ENCODE data around the gene RPLP2.

The RPLP2 gene

DNA sequence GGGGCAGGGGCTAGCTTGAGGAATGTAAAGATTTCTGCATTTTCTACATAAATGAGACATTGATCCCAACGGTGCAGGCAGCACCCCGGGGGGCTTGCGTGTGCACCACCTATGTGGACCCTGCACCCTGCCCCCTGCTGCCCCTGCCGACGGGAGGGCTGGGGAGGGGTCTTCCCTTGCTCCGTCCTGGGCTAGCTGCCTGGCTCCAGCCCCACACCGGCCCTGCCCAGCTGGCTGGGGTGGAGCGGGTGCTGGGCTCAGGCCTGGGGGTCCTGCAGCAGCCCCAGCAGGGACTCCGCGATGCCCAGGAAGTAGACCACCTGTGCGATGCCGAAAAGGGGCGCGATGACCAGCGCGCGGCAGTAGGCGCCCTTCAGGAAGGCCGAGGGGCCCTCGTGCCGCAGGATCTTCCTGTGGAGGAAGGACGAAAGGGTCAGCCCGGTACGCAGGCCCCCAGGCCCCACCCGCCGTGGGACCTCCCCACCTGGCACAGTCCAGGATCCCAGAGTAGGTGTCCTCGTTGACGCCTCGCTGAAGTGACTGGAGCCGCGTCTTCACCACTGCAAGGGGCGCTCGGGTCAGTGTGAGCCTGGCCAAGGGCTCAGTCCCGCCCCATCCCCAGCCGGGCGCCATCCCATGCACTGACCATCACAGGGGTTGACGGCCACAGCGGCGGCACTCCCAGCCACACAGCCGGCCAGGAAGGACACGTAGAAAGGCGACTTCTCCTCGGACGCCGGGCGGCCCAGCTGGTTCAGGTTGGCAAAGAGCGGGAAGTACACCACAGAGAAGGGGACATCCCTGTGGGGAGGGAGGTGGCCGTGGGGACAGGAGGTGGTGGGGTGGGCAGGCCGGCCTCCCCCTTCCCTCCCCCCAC, 17.9 kb upstream of the RPLP2 start:
- TF ChIP-seq, protein P1, sequence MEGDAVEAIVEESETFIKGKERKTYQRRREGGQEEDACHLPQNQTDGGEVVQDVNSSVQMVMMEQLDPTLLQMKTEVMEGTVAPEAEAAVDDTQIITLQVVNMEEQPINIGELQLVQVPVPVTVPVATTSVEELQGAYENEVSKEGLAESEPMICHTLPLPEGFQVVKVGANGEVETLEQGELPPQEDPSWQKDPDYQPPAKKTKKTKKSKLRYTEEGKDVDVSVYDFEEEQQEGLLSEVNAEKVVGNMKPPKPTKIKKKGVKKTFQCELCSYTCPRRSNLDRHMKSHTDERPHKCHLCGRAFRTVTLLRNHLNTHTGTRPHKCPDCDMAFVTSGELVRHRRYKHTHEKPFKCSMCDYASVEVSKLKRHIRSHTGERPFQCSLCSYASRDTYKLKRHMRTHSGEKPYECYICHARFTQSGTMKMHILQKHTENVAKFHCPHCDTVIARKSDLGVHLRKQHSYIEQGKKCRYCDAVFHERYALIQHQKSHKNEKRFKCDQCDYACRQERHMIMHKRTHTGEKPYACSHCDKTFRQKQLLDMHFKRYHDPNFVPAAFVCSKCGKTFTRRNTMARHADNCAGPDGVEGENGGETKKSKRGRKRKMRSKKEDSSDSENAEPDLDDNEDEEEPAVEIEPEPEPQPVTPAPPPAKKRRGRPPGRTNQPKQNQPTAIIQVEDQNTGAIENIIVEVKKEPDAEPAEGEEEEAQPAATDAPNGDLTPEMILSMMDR (IDR thresholded peaks at IDR 0.05; ENCODE audit: extremely low read depth, insufficient read depth, missing control alignments), result no peak
- DNase-seq (ENCODE audit: low spot score), result no peak
- in situ Hi-C loops (cut with MboI; ENCODE audit: low pct_unique_long_range_greater_than_20kb, low sequenced_read_pairs, unreplicated experiment), result no loop called here

DNA sequence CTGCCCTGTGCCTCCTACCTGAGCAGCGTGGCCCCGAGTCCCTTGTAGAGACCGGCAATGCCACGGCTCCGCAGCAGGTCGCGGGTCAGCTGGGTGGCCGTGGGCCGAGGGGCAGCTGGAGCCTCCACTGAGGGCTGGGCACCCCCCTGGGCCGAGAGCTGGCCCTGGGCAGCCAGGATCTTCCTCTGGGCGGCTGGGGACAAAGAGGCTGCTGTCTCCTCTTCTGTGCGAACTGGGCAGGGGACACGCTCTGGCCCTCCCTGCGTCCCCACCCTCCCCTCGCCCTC, 17.3 kb upstream of the RPLP2 start:
- DNase-seq (ENCODE audit: low spot score), result no peak
- TF ChIP-seq, protein P1 (IDR thresholded peaks at IDR 0.05; ENCODE audit: extremely low read depth, insufficient read depth, missing control alignments), result no peak
- in situ Hi-C loops (cut with MboI; ENCODE audit: low pct_unique_long_range_greater_than_20kb, low sequenced_read_pairs, unreplicated experiment), result no loop called here

DNA sequence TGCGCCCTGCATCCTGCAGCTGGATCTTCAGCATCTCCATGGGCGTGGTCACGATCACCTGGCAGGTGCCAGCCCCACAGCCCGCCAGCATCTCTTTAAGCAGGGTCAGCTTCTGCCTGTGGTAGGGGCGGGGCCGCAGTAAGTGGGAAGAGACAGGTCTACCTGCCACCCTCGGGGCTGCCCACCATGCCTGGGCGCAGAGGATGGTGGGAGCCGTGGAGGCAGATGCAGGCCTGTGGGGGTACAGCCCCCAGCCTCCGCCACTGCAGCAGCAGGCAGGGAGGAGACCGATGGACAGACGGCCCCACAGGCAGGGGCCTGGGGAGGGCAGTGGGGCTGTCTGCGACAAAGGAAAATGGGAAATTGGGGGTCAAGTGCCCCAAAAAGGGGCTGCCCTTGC, 16.9 kb upstream of the RPLP2 start:
- DNase-seq (ENCODE audit: low spot score), result no peak
- TF ChIP-seq, protein P1 (IDR thresholded peaks at IDR 0.05; ENCODE audit: extremely low read depth, insufficient read depth, missing control alignments), result no peak
- in situ Hi-C loops (cut with MboI; ENCODE audit: low pct_unique_long_range_greater_than_20kb, low sequenced_read_pairs, unreplicated experiment), result no loop called here

DNA sequence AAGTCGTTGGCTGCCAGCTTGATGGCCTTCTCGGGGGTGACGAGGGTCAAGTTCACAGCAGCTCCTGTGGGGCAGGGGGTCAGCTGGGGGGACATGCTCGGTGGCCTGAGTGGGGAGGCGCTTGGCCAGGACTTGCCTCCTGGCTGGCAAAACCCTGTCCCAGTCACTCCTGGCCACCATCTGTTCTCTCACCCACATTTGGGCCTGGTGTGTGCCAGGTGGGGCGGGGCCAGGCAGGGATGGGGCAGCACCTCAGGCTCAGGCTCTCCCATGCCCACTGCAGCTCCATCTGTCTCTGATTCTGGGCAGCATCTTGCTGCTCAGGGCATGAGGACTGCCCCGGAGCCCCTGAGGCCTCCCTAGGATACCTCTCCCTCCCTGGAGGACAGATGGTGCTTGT, 16.2 kb upstream of the RPLP2 start:
- TF ChIP-seq, protein P1 (IDR thresholded peaks at IDR 0.05; ENCODE audit: extremely low read depth, insufficient read depth, missing control alignments), result no peak
- no peak for DNase-seq (ENCODE audit: low spot score)
- in situ Hi-C loops (cut with MboI; ENCODE audit: low pct_unique_long_range_greater_than_20kb, low sequenced_read_pairs, unreplicated experiment), result no loop called here

DNA sequence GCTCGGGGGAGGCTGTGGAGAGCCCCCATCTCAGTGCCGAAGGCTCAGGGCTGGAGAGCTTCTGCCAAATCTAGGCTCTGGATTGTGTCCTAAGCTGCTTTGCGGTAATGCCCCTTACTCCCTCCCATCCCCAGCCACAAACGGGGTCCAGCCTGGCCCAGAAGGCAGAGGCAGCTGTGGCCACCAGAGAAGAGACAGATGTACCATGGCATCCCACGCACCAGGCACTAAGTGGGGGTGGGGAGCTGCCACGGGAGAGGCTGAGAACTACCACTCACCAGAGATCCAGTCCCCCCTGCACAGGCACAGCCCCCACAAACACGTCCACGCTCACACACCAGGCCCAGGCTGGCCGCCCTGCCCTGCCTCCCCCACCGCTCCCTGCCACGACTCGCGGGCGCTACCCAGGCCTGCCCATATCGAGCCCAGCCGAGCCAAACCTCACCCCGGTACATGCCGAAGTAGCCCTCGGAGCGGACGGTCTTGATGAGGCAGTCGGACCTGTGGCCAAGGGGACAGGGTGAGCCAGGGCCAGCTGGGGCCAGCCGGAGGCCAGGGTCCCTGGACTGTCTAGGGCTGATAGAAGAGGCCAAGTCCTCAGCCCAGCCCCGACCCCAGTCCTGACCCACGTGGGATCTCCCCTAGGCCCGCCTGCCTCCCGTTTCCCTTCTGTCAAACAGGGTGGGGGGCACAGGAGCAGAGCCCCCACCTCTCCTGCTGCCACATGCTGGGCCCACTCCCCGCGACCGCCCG, 15.6 kb upstream of the RPLP2 start:
- no peak for DNase-seq (ENCODE audit: low spot score)
- in situ Hi-C loops (cut with MboI; ENCODE audit: low pct_unique_long_range_greater_than_20kb, low sequenced_read_pairs, unreplicated experiment), result no loop called here
- TF ChIP-seq, protein P1 (IDR thresholded peaks at IDR 0.05; ENCODE audit: extremely low read depth, insufficient read depth, missing control alignments), result no peak

DNA sequence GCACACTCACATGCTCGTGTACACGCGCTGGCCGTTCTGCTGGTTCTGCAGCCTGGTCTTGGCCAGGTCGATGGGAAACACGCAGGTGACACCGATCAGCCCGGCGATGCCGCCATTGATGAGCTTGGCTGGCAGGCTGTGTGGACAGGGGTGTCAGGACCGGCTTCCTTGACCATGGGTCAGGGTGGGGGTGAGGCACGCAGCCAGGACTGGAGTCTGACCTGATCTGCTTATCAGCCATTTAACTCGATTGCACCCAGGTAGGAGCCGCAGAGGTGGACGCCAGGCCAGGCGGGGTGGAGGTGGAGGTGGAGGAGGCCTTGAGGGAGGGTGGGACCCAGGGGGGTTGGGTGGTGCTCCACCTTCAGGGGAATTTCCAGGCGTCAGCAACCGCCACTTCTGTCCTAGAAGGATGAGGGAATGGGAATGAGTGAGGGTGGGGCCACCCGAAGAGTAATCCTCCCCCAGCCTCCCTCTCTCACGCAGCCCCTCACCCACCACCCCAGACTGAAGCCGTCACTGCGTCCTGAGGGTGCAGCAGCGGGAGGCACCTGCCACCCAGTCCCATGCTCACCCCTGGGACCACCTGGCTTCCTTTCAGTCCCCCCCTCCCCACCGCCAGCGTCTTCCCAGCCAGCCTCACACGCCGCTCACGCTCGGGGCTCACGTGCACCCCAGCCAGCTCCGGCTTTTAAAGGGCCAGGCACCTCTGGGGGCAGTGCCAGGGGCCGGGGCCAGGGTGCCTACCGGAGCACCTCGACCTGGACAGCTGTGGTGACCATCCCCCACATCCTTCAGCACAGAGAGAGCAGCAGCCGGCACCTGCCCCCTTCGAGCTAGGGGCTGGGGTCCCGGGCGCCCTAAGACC, 14.8 kb upstream of the RPLP2 start:
- DNase-seq (ENCODE audit: low spot score), result no peak
- TF ChIP-seq, protein P1 (IDR thresholded peaks at IDR 0.05; ENCODE audit: extremely low read depth, insufficient read depth, missing control alignments), result no peak
- in situ Hi-C loops (cut with MboI; ENCODE audit: low pct_unique_long_range_greater_than_20kb, low sequenced_read_pairs, unreplicated experiment), result no loop called here

All from GM13977 (cell line).